HEK293 (cell line): ENCODE measurements around the gene MALT1.

Experiments
- CTCF ChIP-seq: fragments of 450-650 bp; formaldehyde crosslinking; IDR thresholded peaks from 2 replicates; pipeline ENCODE4 v1.5.1; 2016; ENCODE audit warnings: missing biosample characterization, missing genetic modification characterization
- KLF7 ChIP-seq: fragments of 450-650 bp; formaldehyde crosslinking; IDR thresholded peaks from 2 replicates; pipeline ENCODE4 v1.5.1; 2016; ENCODE audit warnings: missing biosample characterization, missing genetic modification characterization, borderline replicate concordance
- KLF8 ChIP-seq: fragments of 450-650 bp; formaldehyde crosslinking; IDR thresholded peaks from 2 replicates; pipeline ENCODE4 v1.5.1; 2016; ENCODE audit warnings: missing biosample characterization, missing genetic modification characterization
- MEIS1 ChIP-seq: sonication (generic); formaldehyde crosslinking; IDR thresholded peaks from 2 replicates; pipeline ENCODE4 v1.8.1; 2022; ENCODE audit warnings: missing genetic modification reagents, mild to moderate bottlenecking, borderline replicate concordance
- PRDM1 ChIP-seq: fragments of 450-650 bp; formaldehyde crosslinking; IDR thresholded peaks from 2 replicates; pipeline ENCODE4; 2016; ENCODE audit warnings: missing biosample characterization, missing genetic modification characterization
- PRDM6 ChIP-seq: fragments of 450-650 bp; formaldehyde crosslinking; IDR thresholded peaks from 2 replicates; pipeline ENCODE4 v1.5.1; 2017; ENCODE audit warnings: missing biosample characterization, missing genetic modification characterization
- SP2 ChIP-seq: fragments of 450-650 bp; formaldehyde crosslinking; IDR thresholded peaks from 2 replicates; pipeline ENCODE4 v1.5.1; 2016; ENCODE audit warnings: missing biosample characterization, missing genetic modification characterization
- ZBTB10 ChIP-seq: fragments of 450-650 bp; formaldehyde crosslinking; IDR thresholded peaks from 2 replicates; pipeline ENCODE4 v1.5.1; 2016; ENCODE audit warnings: missing biosample characterization, missing genetic modification characterization
- ZBTB20 ChIP-seq: fragments of 450-650 bp; formaldehyde crosslinking; IDR thresholded peaks from 2 replicates; pipeline ENCODE4 v1.5.1; 2016; ENCODE audit warnings: missing biosample characterization, missing genetic modification characterization
- ZBTB48 ChIP-seq: fragments of 450-650 bp; formaldehyde crosslinking; IDR thresholded peaks from 2 replicates; pipeline ENCODE4 v1.5.1; 2016; ENCODE audit warnings: missing biosample characterization, missing genetic modification characterization
- ZFHX2 ChIP-seq: fragments of 450-650 bp; formaldehyde crosslinking; conservative IDR thresholded peaks from 2 replicates; pipeline ENCODE4 v1.5.1; 2016; ENCODE audit warnings: missing biosample characterization, missing genetic modification characterization
- ZNF10 ChIP-seq: fragments of 450-650 bp; formaldehyde crosslinking; IDR thresholded peaks from 2 replicates; pipeline ENCODE4 v1.5.1; 2017; ENCODE audit warnings: missing biosample characterization, missing genetic modification characterization
- ZNF112 ChIP-seq: fragments of 450-650 bp; formaldehyde crosslinking; IDR thresholded peaks from 2 replicates; pipeline ENCODE4 v1.5.0; 2017; ENCODE audit warnings: missing biosample characterization, missing genetic modification characterization
- ZNF280D ChIP-seq: fragments of 450-650 bp; formaldehyde crosslinking; IDR thresholded peaks from 2 replicates; pipeline ENCODE4 v1.5.1; 2016; ENCODE audit warnings: missing biosample characterization, missing genetic modification characterization
- ZNF335 ChIP-seq: fragments of 450-650 bp; formaldehyde crosslinking; conservative IDR thresholded peaks from 2 replicates; pipeline ENCODE4 v1.5.1; 2016; ENCODE audit warnings: missing biosample characterization, missing genetic modification characterization
- ZNF398 ChIP-seq: fragments of 450-650 bp; formaldehyde crosslinking; IDR thresholded peaks from 2 replicates; pipeline ENCODE4 v1.5.1; 2017; ENCODE audit warnings: missing biosample characterization, missing genetic modification characterization
- ZNF416 ChIP-seq: fragments of 450-650 bp; formaldehyde crosslinking; IDR thresholded peaks from 2 replicates; pipeline ENCODE4 v1.5.1; 2016; ENCODE audit warnings: missing biosample characterization, missing genetic modification characterization
- ZNF48 ChIP-seq: fragments of 450-650 bp; formaldehyde crosslinking; IDR thresholded peaks from 2 replicates; pipeline ENCODE4 v1.5.1; 2016; ENCODE audit warnings: missing biosample characterization, missing genetic modification characterization
- ZNF558 ChIP-seq: fragments of 450-650 bp; formaldehyde crosslinking; IDR thresholded peaks from 2 replicates; pipeline ENCODE4 v1.5.1; 2016; ENCODE audit warnings: missing biosample characterization, missing genetic modification characterization
- ZNF561 ChIP-seq: fragments of 450-650 bp; IDR thresholded peaks from 2 replicates; pipeline ENCODE4 v1.5.1; 2018; ENCODE audit warnings: missing biosample characterization, missing genetic modification characterization, borderline replicate concordance
- ZNF596 ChIP-seq: fragments of 450-650 bp; IDR thresholded peaks from 2 replicates; pipeline ENCODE4 v1.5.0; 2018; ENCODE audit warnings: missing biosample characterization, mild to moderate bottlenecking, missing genetic modification characterization, moderate library complexity
- ZNF610 ChIP-seq: fragments of 450-650 bp; formaldehyde crosslinking; IDR thresholded peaks from 2 replicates; pipeline ENCODE4 v1.5.1; 2016; ENCODE audit warnings: missing biosample characterization, missing genetic modification characterization, borderline replicate concordance
- ZNF621 ChIP-seq: fragments of 450-650 bp; formaldehyde crosslinking; IDR thresholded peaks from 2 replicates; pipeline ENCODE4 v1.5.1; 2017; ENCODE audit warnings: missing biosample characterization, missing genetic modification characterization
- ZNF670 ChIP-seq: fragments of 450-650 bp; formaldehyde crosslinking; IDR thresholded peaks from 2 replicates; pipeline ENCODE4 v1.5.1; 2016; ENCODE audit warnings: missing biosample characterization, missing genetic modification characterization, low read depth
- ZNF692 ChIP-seq: fragments of 450-650 bp; formaldehyde crosslinking; IDR thresholded peaks from 2 replicates; pipeline ENCODE4 v1.5.1; 2016; ENCODE audit warnings: missing biosample characterization, missing genetic modification characterization
- ZNF843 ChIP-seq: fragments of 450-650 bp; formaldehyde crosslinking; IDR thresholded peaks from 2 replicates; pipeline ENCODE4 v1.5.1; 2016; ENCODE audit warnings: missing biosample characterization, missing genetic modification characterization

MALT1 gene

GRCh38 chr18:58671632-58672564, 633 bp downstream of the MALT1 start (continued):
- TF ChIP-seq ZBTB10: peak; percentile 47; the same call in 1 of the 2 replicates
- TF ChIP-seq ZNF558 (tag by site-specific recombination): no peak
- no peak for TF ChIP-seq ZNF10 (tag by site-specific recombination)
- TF ChIP-seq ZNF596: peak; percentile 55; the same call in 1 of the 2 replicates
- TF ChIP-seq PRDM6 (tag by site-specific recombination): no peak
- TF ChIP-seq PRDM1 (tag by site-specific recombination): peak; percentile 70; the same call in 1 of the 2 replicates
- TF ChIP-seq ZNF670 (tag by site-specific recombination): no peak
- no peak for TF ChIP-seq ZNF621 (tag by site-specific recombination)
- no peak for TF ChIP-seq ZNF280D (tag by site-specific recombination)
- TF ChIP-seq ZNF398: peak; percentile 23; the same call in 1 of the 2 replicates
- TF ChIP-seq KLF7 (tag by site-specific recombination): no peak
- TF ChIP-seq CTCF: peak; percentile 16; the same call in 1 of the 2 replicates
- TF ChIP-seq ZNF561: peak; percentile 73; the same call in 1 of the 2 replicates
- peak; percentile 29; the same call in 1 of the 2 replicates for TF ChIP-seq KLF8 (tag by site-specific recombination)
- no peak for TF ChIP-seq ZNF610 (tag by site-specific recombination)
- TF ChIP-seq ZBTB20 (tag by site-specific recombination): peak; percentile 98
- TF ChIP-seq ZBTB48 (tag by site-specific recombination): peak; percentile 50; the same call in 1 of the 2 replicates
- TF ChIP-seq ZNF335 (tag by site-specific recombination): peak; percentile 81
- no peak for TF ChIP-seq ZNF416 (tag by site-specific recombination)
- 0 out of 2 replicates have a peak, but pooled peaks have one; percentile 45 for TF ChIP-seq MEIS1
- TF ChIP-seq ZNF843 (tag by site-specific recombination): no peak
- TF ChIP-seq ZNF112 (tag by site-specific recombination): no peak
- peak; percentile 39 for TF ChIP-seq SP2 (tag by site-specific recombination)
- TF ChIP-seq ZNF48 (tag by site-specific recombination): no peak
- TF ChIP-seq ZFHX2 (tag by site-specific recombination): 0 out of 2 replicates have a peak, but pooled peaks have one; percentile 8
- peak; percentile 67 for TF ChIP-seq ZNF692 (tag by site-specific recombination)
